Measurements from ENCODE around the gene NUP214. TPM values are rescaled to one million over a fixed set of nuclear protein-coding genes. Genes with fewer than 3 reads are reported as not detected.

The NUP214 gene
- total RNA-seq, 1 donor from 2014 or later: 70.2 TPM

GRCh38 chr9:131253891-131254491 is 128.6 kb downstream of the NUP214 start:
- intact Hi-C loops (cut with DNase I): no loop called here
- TF ChIP-seq POLR2AphosphoS5 (IDR thresholded peaks at IDR 0.05; ENCODE audit: insufficient read depth in 1 of 2, low read depth in 1 of 2) (no peak), CTCF (IDR thresholded peaks at IDR 0.05) (no peak), POLR2A (IDR thresholded peaks at IDR 0.05) (no peak)

GRCh38 chr9:131254626-131255025 is 129.2 kb downstream of the NUP214 start:
- no peak for DNase-seq (ENCODE audit: extremely low spot score in 2 of 2)
- TF ChIP-seq CTCF (IDR thresholded peaks at IDR 0.05) (no peak), POLR2AphosphoS5 (IDR thresholded peaks at IDR 0.05; ENCODE audit: insufficient read depth in 1 of 2, low read depth in 1 of 2) (no peak), POLR2A (IDR thresholded peaks at IDR 0.05) (no peak)
- Histone ChIP-seq H3K27me3 (no peaks in the 10 kb centered on the region), H3K4me1 (peaks cover 11% of the 10 kb centered on the region), H3K9me3 (no peaks in the 10 kb centered on the region), H3K4me3 (no peak overlapping the region), H3K27ac (no peak overlapping the region), H3K36me3 (no peaks in the 10 kb centered on the region)
- intact Hi-C loops (cut with DNase I): no loop called here

More at GRCh38 chr9:131253891-131254491, 128.6 kb downstream of the NUP214 start:
- H3K4me1 ChIP-seq: peaks cover 11% of the 10 kb centered on the region
- no peak overlapping the region for H3K4me3 ChIP-seq
- no peaks in the 10 kb centered on the region for H3K9me3 ChIP-seq
- H3K27ac ChIP-seq: no peak overlapping the region
- no peaks in the 10 kb centered on the region for H3K27me3 ChIP-seq
- no peaks in the 10 kb centered on the region for H3K36me3 ChIP-seq
- no peak for DNase-seq (ENCODE audit: extremely low spot score in 2 of 2)

GRCh38 chr9:131255676-131256197 is 130.4 kb downstream of the NUP214 start:
- Histone ChIP-seq H3K27me3 (no peaks in the 10 kb centered on the region), H3K36me3 (no peaks in the 10 kb centered on the region), H3K9me3 (no peaks in the 10 kb centered on the region), H3K27ac (peak overlapping the region; percentile 49), H3K4me1 (peaks cover 11% of the 10 kb centered on the region), H3K4me3 (no peak overlapping the region)
- intact Hi-C loops (cut with DNase I): no loop called here
- no peak for TF ChIP-seq CTCF (IDR thresholded peaks at IDR 0.05)
- DNase-seq (ENCODE audit: extremely low spot score in 2 of 2): no peak

- peaks cover 11% of the 10 kb centered on the region for H3K4me1 ChIP-seq
- H3K27me3 ChIP-seq: no peaks in the 10 kb centered on the region
- H3K27ac ChIP-seq: no peak overlapping the region
- no peaks in the 10 kb centered on the region for H3K36me3 ChIP-seq
- no peak for DNase-seq (ENCODE audit: extremely low spot score in 2 of 2)
- TF ChIP-seq CTCF (IDR thresholded peaks at IDR 0.05): no peak
- no peak for TF ChIP-seq POLR2AphosphoS5 (IDR thresholded peaks at IDR 0.05; ENCODE audit: insufficient read depth in 1 of 2, low read depth in 1 of 2)
- TF ChIP-seq POLR2A (IDR thresholded peaks at IDR 0.05): no peak
- intact Hi-C loops (cut with DNase I): no loop called here
- H3K9me3 ChIP-seq: no peaks in the 10 kb centered on the region
- no peak overlapping the region for H3K4me3 ChIP-seq
Observed at GRCh38 chr9:131257266-131258025, 132.1 kb downstream of the NUP214 start.

GRCh38 chr9:131258186-131258585 is 132.8 kb downstream of the NUP214 start:
- Histone ChIP-seq H3K36me3 (no peaks in the 10 kb centered on the region), H3K9me3 (no peaks in the 10 kb centered on the region), H3K4me3 (no peak overlapping the region), H3K4me1 (peaks cover 11% of the 10 kb centered on the region), H3K27ac (no peak overlapping the region), H3K27me3 (no peaks in the 10 kb centered on the region)
- intact Hi-C loops (cut with DNase I): no loop called here
- TF ChIP-seq CTCF (IDR thresholded peaks at IDR 0.05) (no peak), POLR2AphosphoS5 (IDR thresholded peaks at IDR 0.05; ENCODE audit: insufficient read depth in 1 of 2, low read depth in 1 of 2) (no peak), POLR2A (IDR thresholded peaks at IDR 0.05) (no peak)
- DNase-seq (ENCODE audit: extremely low spot score in 2 of 2): no peak

All from vagina (tissue), 2 donors.